Inflammatory macrophage (primary cell): ENCODE results near the gene MRPL12.

Source experiments
- DNase-seq, 2 donors: peaks; one replicate each; pipeline ENCODE4 v3.0.0-alpha.2; 2020 to 2022

MRPL12 gene

GRCh38 chr17:81701288-81702071, 1.7 kb upstream of the MRPL12 start:
- no peak for DNase-seq

GRCh38 chr17:81703747-81704654, 834 bp downstream of the MRPL12 start:
- no peak for DNase-seq

- DNase-seq: no peak
These were observed 2.5 kb downstream of the MRPL12 start for GRCh38 chr17:81705518-81706231.

GRCh38 chr17:81706232-81706611, 3.1 kb downstream of the MRPL12 start:
- DNase-seq: no peak

GRCh38 chr17:81706757-81707624, 3.8 kb downstream of the MRPL12 start:
- DNase-seq: no peak

- DNase-seq: no peak
These were observed 4.8 kb downstream of the MRPL12 start for GRCh38 chr17:81707725-81708646.

GRCh38 chr17:81708739-81709185, 5.6 kb downstream of the MRPL12 start:
- DNase-seq: no peak

GRCh38 chr17:81710514-81711308, 7.5 kb downstream of the MRPL12 start:
- DNase-seq: peak; percentile 56 to 58

- DNase-seq: peak; percentile 66 to 84
These were observed 8.8 kb downstream of the MRPL12 start, which contains the start of gene SLC25A10 for GRCh38 chr17:81711814-81712467. Gene SLC25A10, plus strand, starts transcription at chr17:81712284. Its CDS starts 143 bp downstream, at chr17:81712427.

GRCh38 chr17:81712468-81713003, 9.4 kb downstream of the MRPL12 start:
- DNase-seq: peak in 1 of 2 donors; percentile 31

GRCh38 chr17:81713004-81713555, 9.9 kb downstream of the MRPL12 start:
- DNase-seq: no peak

- DNase-seq: no peak
These were observed 10.6 kb downstream of the MRPL12 start for GRCh38 chr17:81713556-81714411.

GRCh38 chr17:81714412-81715106, 11.4 kb downstream of the MRPL12 start:
- DNase-seq: no peak

GRCh38 chr17:81715107-81715871, 12.1 kb downstream of the MRPL12 start:
- no peak for DNase-seq

- no peak for DNase-seq
These were observed 12.9 kb downstream of the MRPL12 start for GRCh38 chr17:81715872-81716673.
